Prostate gland (tissue), 2 donors: ENCODE results near the gene PCP2. TPM values are rescaled to one million over a fixed set of nuclear protein-coding genes. Genes with fewer than 3 reads are reported as not detected.

Source experiments
- DNase-seq: peaks from one replicate; pipeline ENCODE4 v3.0.0-alpha.2; 2019; ENCODE audit warnings: low spot score
- H3K27ac ChIP-seq, 2 donors: fragments of 200-600 bp; sonication (generic); 2 replicates each; pipeline ENCODE4 v1.5.1; 2017 to 2019
- H3K27me3 ChIP-seq: fragments of 200-600 bp; sonication (generic); replicated peaks from 2 replicates; pipeline ENCODE4 v1.5.1; 2019; ENCODE audit not compliant: insufficient read depth
- H3K36me3 ChIP-seq, 2 donors: fragments of 200-600 bp; sonication (generic); 1 replicate in 1 of 2; 2 replicates in 1 of 2; pipeline versions ENCODE4 v1.5.1 to v1.8.1; 2017 to 2019
- H3K4me1 ChIP-seq: fragments of 200-600 bp; sonication (generic); replicated peaks from 2 replicates; pipeline ENCODE4 v1.5.1; 2019
- H3K4me3 ChIP-seq, 2 donors: fragments of 200-600 bp; sonication (generic); 2 replicates each; pipeline ENCODE4 v1.5.1; 2017 to 2019
- H3K9me3 ChIP-seq: fragments of 200-600 bp; sonication (generic); 2 replicates; pipeline ENCODE4 v1.5.1; 2017
- CTCF ChIP-seq, 4 experiments: fragments of 200-600 bp in 2 of 4; fragments of 450-650 bp in 2 of 4; sonication (generic) in 2 of 4; IDR thresholded peaks; 1 replicate in 3 of 4; 2 replicates in 1 of 4; pipeline ENCODE4 v1.5.1; 2016 to 2019; ENCODE audit warnings: antibody characterized with exemption in 4 of 4, mild to moderate bottlenecking in 2 of 4, moderate library complexity in 2 of 4
- POLR2A ChIP-seq: fragments of 450-650 bp; IDR thresholded peaks from one replicate; pipeline ENCODE4 v1.6.1; 2016; ENCODE audit warnings: antibody characterized with exemption, mild to moderate bottlenecking
- POLR2AphosphoS5 ChIP-seq: sonication (generic); formaldehyde crosslinking; IDR thresholded peaks from one replicate; pipeline ENCODE4 v1.6.1; 2017; ENCODE audit warnings: antibody characterized with exemption
- WGBS: methylation state at CpG from one replicate; pipeline ENCODE4 v1.1.5; 2018; 5-methylcytosine and 5-hydroxymethylcytosine counted together
- intact Hi-C: fragments of 100-400 bp; cut with DNase I; formaldehyde crosslinking; loops from one replicate; pipeline ENCODE4 v1.14.2; 2022
- total RNA-seq, 2 donors: library from RNA; depleted of rRNA; stranded (reverse); fragments of >200 nt; gene quantifications; one replicate each; pipeline ENCODE4 v1.1.0, GENCODE V29; 2016

PCP2 gene
- total RNA-seq, 2 donors from 2014 or later: 1.8 to 10.2 TPM

- no peak overlapping the region for H3K4me3 ChIP-seq
- H3K4me1 ChIP-seq: peaks cover 4% of the 10 kb centered on the region
- WGBS: 89% methylated on average over 12 of the region's 12 CpGs
- no peaks in the 10 kb centered on the region for H3K27me3 ChIP-seq
- H3K36me3 ChIP-seq: peaks cover 7 to 20% of the 10 kb centered on the region in 2 donors
- no peak for DNase-seq
- TF ChIP-seq POLR2AphosphoS5 (no peak), POLR2A (no peak), CTCF (IDR thresholded peaks at IDR 0.05) (no peak)
- intact Hi-C loops: no loop called here
- no peaks in the 10 kb centered on the region for H3K9me3 ChIP-seq
- peak overlapping the region; percentile 97 to 98 for H3K27ac ChIP-seq
Measured at GRCh38 chr19:7617172-7617571, 16.3 kb downstream of the PCP2 start.

GRCh38 chr19:7614859-7615741 lies 18.4 kb downstream of the PCP2 start:
- TF ChIP-seq POLR2A (no peak), CTCF (IDR thresholded peaks at IDR 0.05) (no peak), POLR2AphosphoS5 (no peak)
- Histone ChIP-seq H3K9me3 (no peaks in the 10 kb centered on the region), H3K27ac (no peak overlapping the region), H3K4me3 (no peak overlapping the region), H3K27me3 (no peaks in the 10 kb centered on the region), H3K36me3 (peaks cover 0 to 6% of the 10 kb centered on the region in 2 donors), H3K4me1 (peaks cover 3% of the 10 kb centered on the region)
- intact Hi-C loops: no loop called here
- no peak for DNase-seq
- 87% methylated on average over 56 of the region's 59 CpGs for WGBS

DNA sequence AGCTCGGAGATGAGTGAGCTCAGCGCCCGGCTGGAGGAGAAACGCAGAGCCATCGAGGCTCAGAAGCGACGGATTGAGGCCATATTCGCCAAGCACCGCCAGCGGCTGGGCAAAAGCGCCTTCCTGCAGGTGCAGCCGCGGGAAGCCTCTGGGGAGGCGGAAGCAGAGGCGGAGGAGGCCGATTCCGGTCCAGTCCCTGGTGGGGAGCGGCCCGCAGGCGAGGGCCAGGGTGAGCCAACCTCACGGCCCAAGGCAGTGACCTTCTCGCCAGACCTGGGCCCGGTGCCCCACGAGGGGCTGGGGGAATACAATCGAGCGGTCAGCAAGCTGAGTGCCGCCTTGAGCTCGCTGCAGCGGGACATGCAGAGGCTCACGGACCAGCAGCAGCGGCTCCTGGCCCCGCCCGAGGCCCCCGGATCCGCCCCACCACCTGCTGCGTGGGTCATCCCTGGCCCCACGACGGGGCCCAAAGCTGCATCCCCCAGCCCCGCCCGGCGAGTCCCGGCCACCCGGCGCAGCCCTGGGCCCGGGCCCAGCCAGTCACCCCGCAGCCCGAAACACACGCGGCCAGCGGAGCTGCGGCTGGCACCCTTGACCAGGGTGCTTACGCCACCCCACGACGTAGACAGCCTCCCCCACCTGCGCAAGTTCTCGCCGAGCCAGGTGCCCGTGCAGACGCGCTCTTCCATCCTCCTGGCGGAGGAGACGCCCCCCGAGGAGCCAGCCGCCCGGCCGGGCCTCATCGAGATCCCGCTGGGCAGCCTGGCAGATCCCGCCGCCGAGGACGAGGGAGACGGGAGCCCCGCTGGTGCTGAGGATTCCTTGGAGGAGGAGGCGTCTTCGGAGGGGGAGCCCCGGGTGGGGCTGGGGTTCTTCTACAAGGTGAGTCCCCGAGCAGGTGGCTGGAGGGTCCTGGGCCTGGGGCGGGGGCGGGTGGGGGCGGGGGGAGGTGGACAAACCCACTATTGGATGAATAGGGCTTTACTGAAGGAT lies 20.9 kb downstream of the PCP2 start:
- Histone ChIP-seq H3K27me3 (no peaks in the 10 kb centered on the region), H3K4me3 (no peak overlapping the region), H3K9me3 (no peaks in the 10 kb centered on the region), H3K36me3 (peaks cover 0 to 6% of the 10 kb centered on the region in 2 donors), H3K4me1 (no peaks in the 10 kb centered on the region), H3K27ac (no peak overlapping the region)
- TF ChIP-seq POLR2AphosphoS5 (no peak), POLR2A (no peak), CTCF (IDR thresholded peaks at IDR 0.05) (no peak)
- no peak for DNase-seq
- 91% methylated on average over 73 of the region's 81 CpGs for WGBS
- intact Hi-C loops: no loop called here

- Histone ChIP-seq H3K4me3 (no peak overlapping the region), H3K36me3 (peaks cover 0 to 6% of the 10 kb centered on the region in 2 donors), H3K27ac (no peak overlapping the region), H3K27me3 (no peaks in the 10 kb centered on the region), H3K4me1 (no peaks in the 10 kb centered on the region), H3K9me3 (no peaks in the 10 kb centered on the region)
- TF ChIP-seq CTCF (IDR thresholded peaks at IDR 0.05) (no peak), POLR2AphosphoS5 (no peak), POLR2A (no peak)
- intact Hi-C loops: no loop called here
- 86% methylated on average over 39 of the region's 41 CpGs for WGBS
- DNase-seq: no peak
Measured at GRCh38 chr19:7611541-7612279, 21.8 kb downstream of the PCP2 start.
